ENCODE measurements around the gene SH3BGR.

GRCh38 chr21:39447264-39447663 lies 4.5 kb upstream of the SH3BGR start:
- TF ChIP-seq CTCF (conservative IDR thresholded peaks at IDR 0.05 in 1 of 2, IDR thresholded peaks at IDR 0.05 in 1 of 2; ENCODE audit: low read depth in 1 of 2, low read length in 2 of 2) (no peak), EZH2 (IDR thresholded peaks at IDR 0.05; ENCODE audit: low read length, missing control alignments) (no peak)

Measured in fibroblast of lung (primary cell).